Uterus (tissue), 2 donors: ENCODE measurements around the gene EGR1.

Experiments
- CTCF ChIP-seq, 4 experiments: fragments of 200-600 bp in 2 of 4; fragments of 450-650 bp in 2 of 4; sonication (generic) in 2 of 4; IDR thresholded peaks; one replicate each; pipeline ENCODE4 v1.5.1; 2016 to 2019; ENCODE audit warnings: antibody characterized with exemption in 4 of 4, mild to moderate bottlenecking in 2 of 4, moderate library complexity in 1 of 4
- POLR2A ChIP-seq, 2 donors: fragments of 450-650 bp; IDR thresholded peaks; one replicate each; pipeline ENCODE4 v1.6.1; 2016; ENCODE audit warnings: antibody characterized with exemption in 2 of 2, mild to moderate bottlenecking in 1 of 2, moderate library complexity in 1 of 2

- TF ChIP-seq CTCF (IDR thresholded peaks at IDR 0.05): no peak
- TF ChIP-seq POLR2A (IDR thresholded peaks at IDR 0.05): no peak
These were observed 39.5 kb downstream of the EGR1 start for GRCh38 chr5:138504799-138505198.
